WTC11 (cell line): ENCODE measurements around the gene PDE4A. TPM values are rescaled to one million over a fixed set of nuclear protein-coding genes. Genes with fewer than 3 reads are reported as not detected.
A peak's percentile ranks its signal among the peaks of the same experiment; 100 is the strongest.

Experiments
- ARID4B ChIP-seq: sonication (generic); formaldehyde crosslinking; IDR thresholded peaks from 2 replicates; pipeline ENCODE4 v1.8.0; 2023; ENCODE audit warnings: missing genetic modification reagents, mild to moderate bottlenecking, borderline replicate concordance
- ATF3 ChIP-seq: sonication (generic); formaldehyde crosslinking; conservative IDR thresholded peaks from 2 replicates; pipeline ENCODE4 v1.8.1; 2022; ENCODE audit warnings: mild to moderate bottlenecking, missing genetic modification reagents
- ATF6 ChIP-seq: sonication (generic); formaldehyde crosslinking; IDR thresholded peaks from 2 replicates; pipeline ENCODE4 v1.8.1; 2023; ENCODE audit warnings: mild to moderate bottlenecking, missing genetic modification reagents
- ELF4 ChIP-seq: sonication (generic); formaldehyde crosslinking; IDR thresholded peaks from 2 replicates; pipeline ENCODE4 v1.8.1; 2022; ENCODE audit warnings: low read depth, mild to moderate bottlenecking, moderate library complexity, missing genetic modification reagents
- EMX1 ChIP-seq: fragments of 250-450 bp; sonication (Bioruptor Pico); IDR thresholded peaks from 2 replicates; pipeline ENCODE4 v1.8.0; 2021; ENCODE audit warnings: mild to moderate bottlenecking
- ETV6 ChIP-seq: sonication (generic); formaldehyde crosslinking; IDR thresholded peaks from 2 replicates; pipeline ENCODE4 v1.8.1; 2022; ENCODE audit warnings: mild to moderate bottlenecking, missing genetic modification reagents
- FOXK1 ChIP-seq: sonication (generic); formaldehyde crosslinking; IDR thresholded peaks from 2 replicates; pipeline ENCODE4 v1.8.0; 2022; ENCODE audit warnings: mild to moderate bottlenecking, moderate library complexity, missing genetic modification reagents
- HMGXB4 ChIP-seq: sonication (generic); formaldehyde crosslinking; IDR thresholded peaks from 2 replicates; pipeline ENCODE4 v1.8.1; 2023; ENCODE audit warnings: mild to moderate bottlenecking, moderate library complexity, missing genetic modification reagents
- MAX ChIP-seq: sonication (generic); formaldehyde crosslinking; IDR thresholded peaks from 2 replicates; pipeline ENCODE4 v1.8.0; 2022; ENCODE audit warnings: mild to moderate bottlenecking, missing genetic modification reagents
- NR3C1 ChIP-seq: sonication (generic); formaldehyde crosslinking; conservative IDR thresholded peaks from 2 replicates; pipeline ENCODE4 v1.8.1; 2023; ENCODE audit warnings: low read depth, mild to moderate bottlenecking, missing genetic modification reagents
- SMAD3 ChIP-seq: sonication (generic); formaldehyde crosslinking; IDR thresholded peaks from 2 replicates; pipeline ENCODE4 v1.8.0; 2022; ENCODE audit warnings: missing genetic modification reagents, mild to moderate bottlenecking, borderline replicate concordance
- SP1 ChIP-seq: sonication (generic); formaldehyde crosslinking; conservative IDR thresholded peaks from 2 replicates; pipeline ENCODE4 v1.8.1; 2022; ENCODE audit warnings: missing genetic modification reagents
- ZNF138 ChIP-seq: sonication (generic); formaldehyde crosslinking; conservative IDR thresholded peaks from 2 replicates; pipeline ENCODE4 v1.8.1; 2022; ENCODE audit warnings: mild to moderate bottlenecking, moderate library complexity, missing genetic modification reagents
- ZNF416 ChIP-seq: fragments of 250-450 bp; sonication (Bioruptor Pico); IDR thresholded peaks from 2 replicates; pipeline ENCODE4 v1.9.0; 2021; ENCODE audit warnings: mild to moderate bottlenecking, inconsistent platforms
- ZNF512 ChIP-seq: sonication (generic); formaldehyde crosslinking; IDR thresholded peaks from 2 replicates; pipeline ENCODE4 v1.8.1; 2022; ENCODE audit warnings: missing genetic modification reagents, borderline replicate concordance
- ZNF532 ChIP-seq: fragments of 250-450 bp; sonication (Bioruptor Pico); IDR thresholded peaks from 2 replicates; pipeline ENCODE4 v1.9.0; 2021; ENCODE audit warnings: mild to moderate bottlenecking, borderline replicate concordance
- ZSCAN18 ChIP-seq: fragments of 250-450 bp; sonication (Bioruptor Pico); IDR thresholded peaks from 2 replicates; pipeline ENCODE4 v2.1.2; 2022; ENCODE audit warnings: mild to moderate bottlenecking, moderate library complexity
- total RNA-seq: library from RNA; stranded (reverse); gene quantifications from 3 replicates; pipeline ENCODE4 v1.2.3, GENCODE V29; 2021

PDE4A gene
- total RNA-seq, 1 experiment from 2014 or later = 5.9 TPM

- TF ChIP-seq ELF4 (CRISPR knock-in tag) (no peak), ZNF416 (CRISPR knock-in tag) (peak; percentile 98), ZNF138 (CRISPR knock-in tag) (no peak), ETV6 (CRISPR knock-in tag) (peak; percentile 79; the same call in 1 of the 2 replicates), FOXK1 (peak; percentile 71), SMAD3 (CRISPR knock-in tag) (peak; percentile 46; the same call in 1 of the 2 replicates), HMGXB4 (peak; percentile 97), ARID4B (CRISPR knock-in tag) (0 out of 2 replicates have a peak, but pooled peaks have one; percentile 38), ZNF532 (CRISPR knock-in tag) (peak; percentile 96), SP1 (CRISPR knock-in tag) (peak; percentile 91), ZNF512 (CRISPR knock-in tag) (no peak), ZSCAN18 (CRISPR knock-in tag) (peak; percentile 99), ATF3 (no peak), ATF6 (no peak), EMX1 (peak; percentile 98), NR3C1 (CRISPR knock-in tag) (no peak), MAX (CRISPR knock-in tag) (peak; percentile 74; the same call in 1 of the 2 replicates)
These were observed 3.7 kb upstream of the PDE4A start (continued) for GRCh38 chr19:10416380-10417257.
